ENCODE results near the gene DFFB. TPM values are rescaled to one million over a fixed set of nuclear protein-coding genes. Genes with fewer than 3 reads are reported as not detected.
"Not testable (repeated sequence)": the region's sequence is repeated elsewhere in the genome, so short reads cannot be mapped to it uniquely, and the experiment has no call there.

The DFFB gene
- polyA plus RNA-seq, 3 donors: 5.9 to 14.7 (median 6.6) TPM

DNA sequence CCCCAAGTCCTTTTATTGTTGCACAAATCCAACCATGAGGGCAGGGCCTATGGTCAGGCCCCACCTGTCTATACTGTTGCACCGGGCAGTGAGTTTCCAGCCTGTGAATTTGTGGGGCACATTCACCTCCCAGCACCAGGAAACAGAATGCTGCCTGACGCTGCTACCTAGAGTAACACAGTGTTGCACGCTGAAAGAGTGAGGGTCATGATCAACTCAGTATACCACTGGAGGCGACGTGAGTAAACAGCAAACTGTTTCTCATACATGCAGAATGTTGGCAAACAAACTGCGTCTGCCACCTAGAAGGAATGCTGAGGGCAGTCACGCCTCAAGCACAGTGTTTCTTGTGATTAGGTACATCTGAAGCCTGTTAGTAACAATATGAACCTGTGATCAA lies 47.6 kb upstream of the DFFB start:
- no peaks in the 10 kb centered on the region for H3K79me2 ChIP-seq (ENCODE audit: insufficient read depth, low read length)
- 84% methylated on average over 3 of the region's 7 CpGs for WGBS (ENCODE audit: insufficient coverage)
- H3K27ac ChIP-seq (ENCODE audit: low read depth in 1 of 2, low read length in 2 of 2): no peak overlapping the region
- intact Hi-C loops (cut with micrococcal nuclease): no loop called here
- Mint-ChIP-seq H3K4me1 (no peaks in the 10 kb centered on the region), H3K36me3 (peaks cover 6% of the 10 kb centered on the region in 2 donors), H3K27me3 (ENCODE audit: low read depth in 3 of 3) (peaks cover 4 to 10% (median 8%) of the 10 kb centered on the region in 3 donors), H3K27ac (no peak overlapping the region), H3K9me3 (peaks cover 3 to 20% (median 16%) of the 10 kb centered on the region in 7 donors), H3K4me3 (no peak overlapping the region)
- no peak overlapping the region for H3K4me2 ChIP-seq (replicated peaks; ENCODE audit: extremely low read depth, low read length, poor library complexity, severe bottlenecking)
- H2AFZ ChIP-seq (ENCODE audit: insufficient read depth, low read depth, low read length, poor library complexity, severe bottlenecking): no peak overlapping the region
- peaks cover 0 to 8% of the 10 kb centered on the region in 2 donors for H3K9me3 ChIP-seq (replicated peaks in 1 of 2; ENCODE audit: control insufficient read depth in 1 of 2, insufficient read depth in 1 of 2, low read length in 2 of 2)
- H3K36me3 ChIP-seq (replicated peaks in 1 of 2; ENCODE audit: control insufficient read depth in 1 of 2, insufficient read depth in 2 of 2, low read length in 2 of 2): peaks cover 3 to 9% of the 10 kb centered on the region in 2 donors
- no peak overlapping the region for H3K9ac ChIP-seq (ENCODE audit: insufficient read depth, low read length, poor library complexity, severe bottlenecking)
- H4K20me1 ChIP-seq (ENCODE audit: insufficient read depth, low read length): no peaks in the 10 kb centered on the region
- no peaks in the 10 kb centered on the region for H3K4me1 ChIP-seq (ENCODE audit: control insufficient read depth in 1 of 2, insufficient read depth in 2 of 2, low read length in 2 of 2)
- TF ChIP-seq, protein P1, sequence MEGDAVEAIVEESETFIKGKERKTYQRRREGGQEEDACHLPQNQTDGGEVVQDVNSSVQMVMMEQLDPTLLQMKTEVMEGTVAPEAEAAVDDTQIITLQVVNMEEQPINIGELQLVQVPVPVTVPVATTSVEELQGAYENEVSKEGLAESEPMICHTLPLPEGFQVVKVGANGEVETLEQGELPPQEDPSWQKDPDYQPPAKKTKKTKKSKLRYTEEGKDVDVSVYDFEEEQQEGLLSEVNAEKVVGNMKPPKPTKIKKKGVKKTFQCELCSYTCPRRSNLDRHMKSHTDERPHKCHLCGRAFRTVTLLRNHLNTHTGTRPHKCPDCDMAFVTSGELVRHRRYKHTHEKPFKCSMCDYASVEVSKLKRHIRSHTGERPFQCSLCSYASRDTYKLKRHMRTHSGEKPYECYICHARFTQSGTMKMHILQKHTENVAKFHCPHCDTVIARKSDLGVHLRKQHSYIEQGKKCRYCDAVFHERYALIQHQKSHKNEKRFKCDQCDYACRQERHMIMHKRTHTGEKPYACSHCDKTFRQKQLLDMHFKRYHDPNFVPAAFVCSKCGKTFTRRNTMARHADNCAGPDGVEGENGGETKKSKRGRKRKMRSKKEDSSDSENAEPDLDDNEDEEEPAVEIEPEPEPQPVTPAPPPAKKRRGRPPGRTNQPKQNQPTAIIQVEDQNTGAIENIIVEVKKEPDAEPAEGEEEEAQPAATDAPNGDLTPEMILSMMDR (IDR thresholded peaks at IDR 0.05): no peak
- DNase-seq: no peak
- H3K4me3 ChIP-seq (replicated peaks in 1 of 3; ENCODE audit: low read depth in 2 of 3, low read length in 3 of 3): no peak overlapping the region
- H3K27me3 ChIP-seq (ENCODE audit: control insufficient read depth in 2 of 2, insufficient read depth in 2 of 2, low read length in 2 of 2): no peaks in the 10 kb centered on the region

DNA sequence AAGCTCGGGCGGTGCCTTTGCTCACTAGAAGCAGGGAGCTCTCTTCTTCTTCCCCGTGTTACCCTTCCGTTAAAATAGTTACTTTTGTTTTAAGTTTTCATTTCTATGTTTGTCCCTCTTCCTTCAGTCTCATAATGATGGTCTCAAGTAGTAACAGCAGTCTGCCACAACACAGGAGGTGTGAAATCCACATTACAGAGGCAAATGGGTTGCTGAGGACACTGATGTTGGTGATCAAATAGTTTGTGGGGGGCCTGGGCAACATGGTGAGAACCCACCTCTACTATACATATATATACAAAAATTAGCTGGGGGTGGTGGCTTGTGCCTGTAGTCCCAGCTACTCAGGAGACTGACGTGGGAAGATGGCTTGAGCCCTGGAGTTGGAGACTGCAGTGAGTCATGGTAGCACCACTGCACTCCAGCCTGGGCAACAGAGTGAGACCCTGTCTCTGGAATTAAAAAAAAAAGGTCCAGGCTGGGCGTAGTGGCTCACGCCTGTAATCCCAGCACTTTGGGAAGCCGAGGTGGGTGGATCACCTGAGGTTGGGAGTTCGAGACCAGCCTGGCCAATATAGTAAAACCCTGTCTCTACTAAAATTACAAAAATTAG lies 47.0 kb upstream of the DFFB start:
- 79% methylated on average over 1 of the region's 9 CpGs for WGBS (ENCODE audit: insufficient coverage)
- H3K4me3 Mint-ChIP-seq; H2AFZ ChIP-seq (ENCODE audit: insufficient read depth, low read depth, low read length, poor library complexity, severe bottlenecking); H3K79me2 ChIP-seq (ENCODE audit: insufficient read depth, low read length); H3K27ac ChIP-seq (ENCODE audit: low read depth in 1 of 2, low read length in 2 of 2); H3K4me1 Mint-ChIP-seq; H3K4me3 ChIP-seq (replicated peaks in 1 of 3; ENCODE audit: low read depth in 2 of 3, low read length in 3 of 3); H4K20me1 ChIP-seq (ENCODE audit: insufficient read depth, low read length); H3K9me3 ChIP-seq (replicated peaks in 1 of 2; ENCODE audit: control insufficient read depth in 1 of 2, insufficient read depth in 1 of 2, low read length in 2 of 2); intact Hi-C loops (cut with micrococcal nuclease); H3K27me3 ChIP-seq (ENCODE audit: control insufficient read depth in 2 of 2, insufficient read depth in 2 of 2, low read length in 2 of 2); H3K4me2 ChIP-seq (replicated peaks; ENCODE audit: extremely low read depth, low read length, poor library complexity, severe bottlenecking); H3K27ac Mint-ChIP-seq; H3K27me3 Mint-ChIP-seq (ENCODE audit: low read depth in 3 of 3); H3K9ac ChIP-seq (ENCODE audit: insufficient read depth, low read length, poor library complexity, severe bottlenecking); DNase-seq; H3K4me1 ChIP-seq (ENCODE audit: control insufficient read depth in 1 of 2, insufficient read depth in 2 of 2, low read length in 2 of 2): not testable (repeated sequence)
- H3K36me3 Mint-ChIP-seq: peaks cover 11% of the 10 kb centered on the region in 2 donors
- H3K9me3 Mint-ChIP-seq: peaks cover 3 to 20% (median 16%) of the 10 kb centered on the region in 7 donors
- H3K36me3 ChIP-seq (replicated peaks in 1 of 2; ENCODE audit: control insufficient read depth in 1 of 2, insufficient read depth in 2 of 2, low read length in 2 of 2): peaks cover 8 to 14% of the 10 kb centered on the region in 2 donors

Measured in CD14-positive monocyte (primary cell).